CD4-positive, alpha-beta T cell treated with Interleukin-15 for 4 hours (primary cell): ENCODE measurements around the gene HCFC1R1.
"Not testable (repeated sequence)": the region's sequence is repeated elsewhere in the genome, so short reads cannot be mapped to it uniquely, and the experiment has no call there.

ENCODE experiments used
- DNase-seq: peaks from one replicate; pipeline ENCODE4 v3.0.0-alpha.2; 2020; ENCODE audit warnings: low spot score

The HCFC1R1 gene

DNA sequence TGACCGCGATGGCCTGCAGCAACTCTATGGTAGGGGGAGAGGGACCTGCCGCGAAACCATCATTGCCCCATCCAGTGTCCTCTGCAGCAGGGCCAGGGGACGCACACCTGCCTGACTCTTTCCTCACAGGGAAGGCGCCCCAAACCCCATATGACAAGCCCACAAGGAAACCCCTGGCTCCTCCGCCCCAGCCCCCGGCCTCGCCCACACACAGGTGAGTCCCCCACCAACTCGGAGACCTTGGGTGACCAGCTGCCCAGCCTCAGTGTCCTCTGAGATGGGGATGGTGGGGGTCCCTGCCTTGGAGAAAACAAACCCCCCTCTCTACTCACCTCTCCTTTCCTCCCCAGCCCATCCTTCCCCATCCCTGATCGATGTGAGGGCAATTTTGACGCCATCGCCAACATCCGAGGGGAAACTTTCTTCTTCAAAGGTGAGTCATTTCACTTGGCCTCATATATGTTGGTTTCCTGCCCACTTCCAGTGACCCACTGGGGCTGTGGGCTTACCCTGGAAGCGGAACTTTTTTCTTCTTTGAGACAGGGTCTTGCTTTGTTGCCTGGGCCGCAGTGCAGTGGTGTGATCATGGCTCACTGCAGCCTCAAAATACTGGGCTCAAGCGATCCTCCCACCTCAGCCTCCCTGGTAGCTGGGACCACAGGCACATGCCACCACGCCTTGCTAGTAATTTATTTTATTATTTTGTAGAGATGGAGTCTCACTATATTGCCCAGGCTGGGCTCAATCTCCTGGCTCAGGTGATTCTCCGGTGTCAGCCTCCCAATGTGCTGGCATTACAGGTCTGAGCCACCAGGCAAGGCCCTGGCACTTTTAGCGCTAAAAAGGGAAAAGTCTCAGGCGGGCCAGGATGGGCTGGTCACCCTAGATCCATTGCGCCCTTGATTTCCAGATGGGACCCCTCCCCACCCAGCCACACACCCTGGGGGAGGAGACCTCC lies 33.7 kb upstream of the HCFC1R1 start:
- no peak for DNase-seq

DNA sequence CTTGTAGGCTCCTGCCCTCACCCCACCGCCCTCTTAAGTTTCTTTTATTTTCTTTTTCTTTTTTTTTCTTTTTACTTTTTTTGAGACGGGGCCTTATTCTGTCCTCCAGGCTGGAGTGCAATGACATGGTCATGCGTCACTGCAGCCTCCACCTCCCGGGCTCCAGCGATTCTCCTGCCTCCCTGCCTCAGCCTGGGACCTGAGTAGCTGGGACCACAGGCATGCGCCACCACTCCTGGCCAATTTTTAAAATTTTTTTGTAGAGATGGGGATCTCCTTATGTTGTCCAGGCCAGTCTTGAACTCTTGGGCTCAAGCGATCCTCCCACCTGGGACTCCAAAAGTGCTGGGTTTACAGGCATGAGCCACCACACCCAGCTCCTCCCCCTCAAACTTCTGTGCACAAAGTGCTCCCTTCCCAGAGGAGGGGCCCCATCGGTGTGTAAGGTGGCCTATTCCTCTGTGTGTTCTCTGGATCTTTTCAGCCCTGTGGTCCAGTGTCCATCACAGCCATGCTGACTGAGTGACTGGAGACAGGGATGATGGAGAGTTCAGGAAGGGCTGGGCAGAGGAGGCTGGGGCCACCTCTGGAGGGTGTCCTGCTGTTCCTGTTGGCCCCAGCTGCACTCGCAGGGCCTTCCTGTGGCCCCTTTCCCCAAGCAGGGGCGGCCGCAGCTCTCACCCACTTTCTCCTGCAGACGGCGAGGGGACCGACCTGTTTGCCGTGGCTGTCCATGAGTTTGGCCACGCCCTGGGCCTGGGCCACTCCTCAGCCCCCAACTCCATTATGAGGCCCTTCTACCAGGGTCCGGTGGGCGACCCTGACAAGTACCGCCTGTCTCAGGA lies 32.8 kb upstream of the HCFC1R1 start:
- no peak for DNase-seq

DNA sequence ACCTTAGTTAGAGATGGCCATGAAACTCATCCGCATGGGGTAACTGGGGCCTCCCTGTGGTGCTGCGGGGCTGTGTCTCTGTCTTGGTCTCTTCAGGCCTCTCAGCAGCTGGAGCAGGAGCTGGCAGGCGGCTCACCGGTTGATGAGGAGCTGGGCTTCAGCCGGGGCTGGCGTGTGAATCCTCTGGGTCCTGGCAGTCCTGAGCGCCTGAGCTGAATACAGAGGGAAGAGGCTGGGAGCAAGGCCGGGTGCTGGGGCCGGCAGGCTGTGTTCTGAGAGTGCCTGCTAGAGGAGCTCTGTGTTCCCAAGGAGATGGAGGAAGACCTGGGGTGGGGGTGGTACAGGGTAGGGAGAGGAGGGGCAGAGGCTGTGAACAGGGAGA lies 32.0 kb upstream of the HCFC1R1 start:
- DNase-seq, result not testable (repeated sequence)

DNA sequence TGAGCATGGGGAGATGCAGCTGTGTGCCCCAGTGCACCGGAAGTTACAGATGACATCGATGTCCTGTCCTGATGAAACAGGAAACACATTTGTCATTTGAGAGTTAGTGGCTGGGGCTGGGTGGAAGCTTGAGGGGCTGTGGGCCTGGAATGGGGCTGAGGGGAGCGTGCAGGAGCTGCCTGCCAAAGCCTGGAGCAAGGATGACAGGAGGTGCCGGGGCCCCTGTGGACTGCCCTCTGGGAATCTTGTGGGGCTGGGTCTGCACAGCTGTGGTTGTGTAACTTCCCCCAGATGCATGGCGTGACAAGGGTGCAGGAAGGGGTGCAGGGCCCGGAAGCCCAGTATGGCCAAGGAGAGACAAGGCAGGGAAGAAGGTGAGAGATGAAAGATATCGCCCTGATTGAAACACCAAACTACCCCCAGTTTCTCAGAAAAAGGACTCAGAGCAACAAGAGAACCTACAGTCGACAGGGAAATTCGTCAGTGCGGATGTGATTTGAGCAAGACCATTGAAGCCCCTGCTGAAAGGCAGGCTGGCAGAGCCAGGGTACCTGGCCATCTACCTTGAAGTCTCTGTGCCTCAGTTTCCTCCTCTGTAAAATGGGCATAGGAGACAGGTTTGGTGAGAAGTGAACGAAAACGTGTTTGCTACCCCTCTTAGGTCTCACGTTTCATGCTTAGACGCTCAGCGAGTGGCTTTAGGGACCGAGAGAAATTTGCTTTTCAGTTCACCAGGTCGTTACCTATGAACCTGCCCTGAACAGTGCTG lies 31.4 kb upstream of the HCFC1R1 start:
- no peak for DNase-seq

DNA sequence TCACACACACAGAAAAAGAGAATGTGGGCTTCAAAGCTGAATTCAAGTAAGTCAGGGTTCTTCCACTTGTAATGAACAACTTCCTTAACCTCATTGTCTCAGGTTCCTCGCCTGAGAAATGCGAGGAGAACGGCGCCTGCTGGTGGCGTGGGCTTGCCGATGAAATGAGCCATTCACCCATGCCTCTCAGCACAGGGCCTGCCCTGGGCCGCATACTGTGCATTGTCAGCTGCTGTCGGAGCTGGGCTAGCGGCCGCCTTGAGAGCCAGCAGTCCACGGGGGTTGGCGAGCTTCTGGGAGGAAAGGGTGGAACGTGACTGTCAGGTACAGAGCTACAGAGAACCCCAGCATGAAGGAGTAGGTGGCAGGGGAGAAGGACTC lies 29.6 kb upstream of the HCFC1R1 start:
- DNase-seq, result not testable (repeated sequence)

DNA sequence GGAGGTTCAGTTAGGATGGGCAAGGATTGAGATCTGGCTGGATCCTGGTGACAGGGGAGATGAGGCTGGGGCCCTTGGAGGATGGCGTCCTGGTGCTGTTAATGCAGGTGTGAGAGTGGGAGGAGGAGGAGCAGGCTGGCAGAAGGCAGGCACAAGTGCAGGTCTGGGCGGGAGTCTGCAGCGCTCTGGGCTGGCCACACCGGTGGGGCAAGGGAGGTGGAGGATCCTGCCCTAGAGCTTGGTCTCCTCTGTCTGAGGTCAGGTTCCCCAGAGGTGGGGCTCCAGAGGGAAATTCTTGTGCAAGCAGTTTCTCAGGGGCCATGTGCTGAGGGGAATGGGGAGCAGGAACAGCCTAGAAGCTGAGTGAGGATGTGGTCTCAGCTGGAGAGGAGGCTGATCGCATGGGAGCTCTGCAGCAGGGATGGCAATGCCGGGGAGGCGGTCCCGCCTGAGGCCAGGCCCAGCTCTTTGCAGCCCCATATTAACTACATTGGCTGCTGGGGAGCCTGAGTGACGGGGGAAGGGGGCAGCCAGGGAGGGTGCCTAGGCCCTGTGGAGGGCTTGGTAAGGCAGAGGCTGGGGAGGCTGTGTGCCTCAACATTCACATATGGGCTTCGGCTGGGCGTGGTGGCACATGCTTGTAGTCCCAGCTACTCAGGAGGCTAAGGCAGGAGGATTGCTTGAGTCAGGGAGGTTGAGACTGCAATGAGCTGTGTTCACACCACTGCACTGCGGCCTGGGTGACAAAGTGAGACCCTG lies 29.0 kb upstream of the HCFC1R1 start:
- not testable (repeated sequence) for DNase-seq

DNA sequence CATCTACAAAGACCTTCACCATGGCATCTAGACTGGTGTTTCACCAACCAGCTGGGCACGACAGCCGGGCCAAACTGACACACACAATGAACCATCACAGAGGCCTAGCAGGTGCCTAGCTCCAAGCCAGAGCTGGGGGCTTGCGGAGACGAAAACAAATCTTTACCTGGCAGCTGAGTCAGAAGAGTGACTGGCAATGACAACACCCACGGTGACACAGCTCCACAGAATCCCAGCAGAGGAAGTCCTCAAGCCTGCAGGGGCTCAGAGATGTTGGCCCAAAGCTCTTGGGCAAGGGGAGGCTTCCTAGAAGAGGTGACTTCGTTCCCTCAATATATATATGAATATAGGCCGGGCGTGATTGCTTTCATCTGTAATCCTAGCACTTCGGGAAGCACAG lies 27.8 kb upstream of the HCFC1R1 start:
- no peak for DNase-seq

DNA sequence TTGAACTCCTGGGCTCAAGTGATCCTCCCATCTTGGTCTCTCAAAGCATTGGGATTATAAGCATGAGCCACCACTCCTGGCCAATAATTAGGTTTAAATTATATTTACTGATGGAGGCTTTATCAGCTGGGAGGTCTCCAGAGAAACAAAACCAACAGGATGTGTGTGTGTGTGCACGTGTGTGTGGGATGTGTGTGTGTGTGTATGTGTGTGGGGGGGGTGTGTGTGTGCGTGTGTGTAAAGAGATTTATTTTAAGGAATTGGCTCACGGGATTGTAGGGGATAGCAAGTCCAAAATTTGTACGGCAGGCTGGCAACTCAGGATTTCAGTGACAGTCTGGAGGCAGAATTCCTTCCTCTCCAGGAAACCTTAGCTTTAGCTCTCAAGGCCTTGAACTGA lies 27.3 kb upstream of the HCFC1R1 start:
- DNase-seq, result no peak

DNA sequence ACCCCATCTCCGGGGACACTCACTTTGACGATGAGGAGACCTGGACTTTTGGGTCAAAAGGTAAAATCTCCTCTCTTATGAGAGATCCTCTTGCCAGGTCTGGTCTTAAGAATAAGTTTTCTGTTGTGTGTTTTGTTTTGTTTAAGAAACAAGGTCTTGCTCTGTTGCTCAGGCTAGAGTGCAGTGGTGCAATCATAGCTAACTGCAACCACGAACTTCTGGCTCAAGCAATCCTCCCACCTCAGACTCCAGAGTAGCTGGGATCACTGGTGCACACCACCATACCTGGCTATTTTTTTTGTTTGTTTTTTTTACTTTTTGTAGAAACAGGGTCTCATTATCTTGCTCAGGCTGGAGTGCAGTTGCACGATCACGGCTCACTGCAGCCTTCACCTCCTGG lies 26.7 kb upstream of the HCFC1R1 start:
- DNase-seq, result no peak

DNA sequence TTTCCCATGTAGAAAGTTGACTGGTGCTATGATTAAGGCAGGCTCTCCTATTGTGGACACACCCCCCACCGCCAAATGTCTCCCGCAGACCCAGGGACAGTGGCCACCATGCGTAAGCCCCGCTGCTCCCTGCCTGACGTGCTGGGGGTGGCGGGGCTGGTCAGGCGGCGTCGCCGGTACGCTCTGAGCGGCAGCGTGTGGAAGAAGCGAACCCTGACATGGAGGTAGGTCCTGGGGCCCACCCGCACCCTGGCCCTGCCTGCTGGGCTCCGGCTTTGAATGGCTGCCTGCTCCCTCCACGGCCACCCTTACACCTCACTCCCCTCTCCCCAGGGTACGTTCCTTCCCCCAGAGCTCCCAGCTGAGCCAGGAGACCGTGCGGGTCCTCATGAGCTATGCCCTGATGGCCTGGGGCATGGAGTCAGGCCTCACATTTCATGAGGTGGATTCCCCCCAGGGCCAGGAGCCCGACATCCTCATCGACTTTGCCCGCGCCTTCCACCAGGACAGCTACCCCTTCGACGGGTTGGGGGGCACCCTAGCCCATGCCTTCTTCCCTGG lies 26.3 kb upstream of the HCFC1R1 start:
- no peak for DNase-seq

DNA sequence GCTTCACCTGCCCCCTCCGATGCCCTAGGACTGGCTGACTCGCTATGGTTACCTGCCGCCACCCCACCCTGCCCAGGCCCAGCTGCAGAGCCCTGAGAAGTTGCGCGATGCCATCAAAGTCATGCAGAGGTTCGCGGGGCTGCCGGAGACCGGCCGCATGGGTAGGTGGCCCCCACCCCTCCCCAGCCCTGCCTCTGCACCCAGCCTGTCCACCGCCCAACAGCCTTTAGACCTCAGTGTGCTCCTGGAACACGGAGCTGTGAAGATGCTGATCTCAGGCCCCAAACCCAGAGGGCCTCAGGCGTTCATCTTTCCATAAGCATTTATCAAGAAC lies 23.6 kb upstream of the HCFC1R1 start:
- no peak for DNase-seq

DNA sequence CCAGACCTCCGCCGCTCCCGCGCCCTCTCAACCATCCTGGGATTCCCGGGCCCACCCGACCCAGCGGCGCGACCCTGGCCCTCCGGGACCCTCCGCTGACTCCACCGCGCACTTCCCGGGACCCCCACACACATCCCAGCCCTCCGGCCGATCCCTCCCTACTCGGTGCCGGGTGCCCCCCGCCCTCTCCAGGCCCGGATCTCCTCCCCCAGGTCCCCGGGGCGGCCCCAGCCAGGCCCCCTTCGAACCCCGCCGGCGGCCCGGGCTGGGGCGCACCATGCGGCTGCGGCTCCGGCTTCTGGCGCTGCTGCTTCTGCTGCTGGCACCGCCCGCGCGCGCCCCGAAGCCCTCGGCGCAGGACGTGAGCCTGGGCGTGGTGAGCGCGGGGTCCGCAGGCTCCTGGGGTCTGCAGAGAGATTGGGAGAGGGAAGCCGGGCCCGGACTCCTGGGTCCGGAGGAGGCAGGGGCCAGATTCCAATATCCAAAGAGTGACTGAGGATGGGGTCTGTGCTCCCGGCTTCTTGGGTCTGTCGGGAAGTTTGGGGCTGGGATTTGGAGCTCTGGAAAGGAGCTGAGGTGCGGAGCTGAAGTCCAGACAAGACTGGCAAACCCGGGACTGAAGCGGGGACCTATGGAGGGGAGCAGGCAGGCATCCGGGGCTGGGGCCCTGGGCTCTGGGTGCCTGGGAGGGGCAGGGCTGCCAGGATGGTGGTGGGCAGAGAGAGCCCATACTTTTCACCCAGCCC lies 23.1 kb upstream of the HCFC1R1 start:
- no peak for DNase-seq

DNA sequence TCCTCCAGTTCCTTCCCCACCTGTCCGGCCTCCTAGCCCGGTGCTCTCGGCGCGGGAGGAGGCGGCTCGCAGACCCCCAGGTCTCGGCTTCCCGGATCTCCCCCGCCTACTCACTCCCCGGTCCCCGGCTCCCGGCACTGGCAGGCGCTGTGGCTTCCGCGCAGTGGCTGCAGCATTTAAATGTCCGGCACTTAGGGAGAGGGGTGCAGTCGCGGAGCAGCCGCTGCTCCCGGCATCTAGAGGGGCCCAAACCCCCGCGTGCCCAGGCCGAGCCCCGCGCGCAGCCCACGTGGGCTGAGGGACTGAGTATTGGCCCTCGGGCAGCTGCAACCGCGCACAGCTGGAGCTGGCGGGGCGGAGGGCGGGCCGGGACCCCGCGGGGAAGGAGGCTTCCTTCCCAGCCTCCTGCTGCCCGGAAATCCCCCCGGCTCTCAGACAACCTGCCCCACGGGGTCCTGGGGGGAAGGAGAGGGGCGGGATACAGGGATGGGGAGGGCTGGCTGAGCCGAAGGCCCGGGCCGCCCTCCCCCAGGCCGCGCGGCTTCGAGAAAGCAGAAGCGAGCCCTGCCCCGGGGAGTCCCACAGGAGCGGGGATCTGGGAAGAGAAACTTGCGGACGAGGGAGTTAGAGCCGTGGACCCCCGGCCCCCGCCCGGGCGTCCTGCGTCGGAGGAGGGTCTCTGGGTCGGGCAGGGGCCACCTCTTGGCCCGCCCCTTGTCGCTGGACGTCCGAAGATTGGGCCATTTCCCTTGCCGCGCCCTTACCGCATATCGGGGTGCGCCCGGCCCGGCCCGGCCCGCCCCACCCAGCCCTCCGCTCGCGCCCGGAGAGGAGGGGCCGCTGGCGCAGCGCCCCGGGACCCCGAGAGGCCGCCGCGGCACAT lies 22.3 kb upstream of the HCFC1R1 start, which contains the start of gene MMP25:
TSS of gene MMP25 (plus strand) at position 804 of the 883 bp plus-strand sequence. CDS start 357 bp downstream, outside the sequence.
- DNase-seq, result no peak

DNA sequence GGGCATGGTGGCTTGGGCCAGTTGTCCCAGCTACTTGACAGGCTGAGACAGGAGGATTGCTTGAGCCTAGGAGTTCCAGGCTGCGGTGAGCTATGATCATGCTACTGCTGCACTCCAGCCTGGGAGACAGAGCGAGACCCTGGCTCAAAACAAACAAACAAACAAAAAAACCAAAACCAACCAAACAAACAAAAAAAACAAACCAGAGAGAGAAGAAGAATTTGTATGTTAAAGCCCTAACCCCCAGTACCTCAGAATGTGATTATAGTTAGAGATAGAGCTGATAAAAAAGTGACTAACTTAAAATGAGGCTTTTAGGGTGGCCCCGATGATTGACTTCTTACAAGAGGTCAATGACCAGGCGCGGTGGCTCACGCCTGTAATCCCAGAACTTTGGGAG lies 21.0 kb upstream of the HCFC1R1 start:
- DNase-seq, result no peak

DNA sequence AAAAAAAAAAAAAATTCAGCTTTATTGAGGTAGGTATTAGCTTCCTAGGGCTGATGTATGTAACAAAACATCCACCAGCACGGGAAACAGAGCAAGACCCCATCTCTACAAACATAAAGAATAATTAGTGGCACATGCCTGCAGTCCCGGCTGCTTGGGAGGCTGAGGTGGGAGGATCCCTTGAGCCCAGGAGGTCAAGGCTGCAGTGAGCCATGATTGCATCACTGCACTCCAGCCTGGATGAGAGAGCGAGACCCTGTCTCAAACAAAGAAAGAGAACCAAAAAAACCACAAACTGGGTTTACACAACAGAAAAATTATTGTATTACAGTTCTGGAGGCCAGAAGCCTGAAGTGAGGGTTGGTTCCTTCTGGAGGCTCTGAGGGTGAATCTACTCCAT lies 18.6 kb upstream of the HCFC1R1 start:
- DNase-seq, result no peak

DNA sequence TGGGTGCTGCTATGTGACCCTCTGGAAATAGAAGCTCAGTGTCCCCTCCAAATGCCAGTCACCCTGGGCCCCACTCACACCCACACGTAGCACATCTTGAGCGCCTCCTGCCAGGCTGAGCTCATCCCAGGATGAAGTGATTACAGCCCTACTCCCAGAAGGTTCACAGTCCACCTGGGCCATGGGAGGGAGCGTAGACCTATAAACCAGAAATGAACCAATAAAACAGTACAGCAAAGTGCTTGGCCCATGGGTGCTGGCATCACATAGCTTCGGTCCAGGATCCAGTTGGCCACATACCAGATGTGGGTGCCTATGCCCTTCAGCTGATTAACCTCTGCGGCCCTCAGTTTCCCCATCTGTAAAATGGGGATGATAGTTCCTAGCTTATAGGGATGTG lies 15.2 kb upstream of the HCFC1R1 start:
- no peak for DNase-seq

DNA sequence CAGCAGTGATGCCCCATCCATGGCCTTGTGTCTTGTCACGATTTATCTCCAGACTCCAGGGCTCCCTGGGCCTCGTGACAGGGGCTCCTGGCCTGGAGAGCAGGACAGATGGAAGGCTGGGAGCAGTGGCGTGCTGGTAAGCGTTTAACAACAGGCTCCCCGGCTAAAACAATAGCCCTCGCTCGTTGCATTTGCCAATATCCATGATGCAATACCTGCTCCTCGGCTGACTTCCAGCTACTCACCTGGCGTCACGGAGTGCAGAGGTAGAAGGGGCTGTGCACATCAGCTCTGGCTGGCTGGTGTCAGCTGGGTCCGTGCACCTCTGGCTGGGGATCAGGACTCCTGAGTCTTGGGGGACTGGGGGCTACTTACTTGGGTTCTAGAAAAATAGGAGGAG lies 14.5 kb upstream of the HCFC1R1 start:
- DNase-seq, result no peak

DNA sequence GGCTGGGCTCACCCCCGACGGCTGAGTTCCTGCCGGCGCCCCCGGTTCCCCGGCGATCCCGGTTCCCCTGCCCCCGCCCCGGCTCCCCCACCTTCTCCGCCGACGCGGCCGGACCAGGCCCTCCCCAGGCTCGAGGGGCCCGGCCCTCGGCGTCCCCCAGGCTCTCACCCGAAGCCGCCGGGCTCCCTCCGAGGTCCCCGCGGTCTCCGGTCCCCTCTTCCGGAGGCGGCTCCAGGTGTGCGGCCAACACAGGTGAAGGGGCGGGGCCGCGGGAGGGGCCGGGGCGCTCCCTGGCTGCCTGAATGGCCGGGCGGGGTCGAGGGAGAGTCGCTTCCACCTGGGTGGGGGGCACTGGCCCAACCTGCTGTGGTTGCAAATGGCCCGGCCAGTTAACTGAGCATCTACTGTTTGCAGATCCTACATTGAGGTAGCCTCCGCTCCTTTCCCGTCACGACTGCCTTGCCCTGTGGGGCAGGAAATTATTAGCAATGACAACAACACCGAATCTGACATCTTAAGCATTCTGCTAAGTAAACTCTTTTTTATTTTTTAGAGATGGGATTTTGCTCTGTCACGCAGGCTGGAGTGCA lies 13.1 kb upstream of the HCFC1R1 start, which contains the start of gene BICDL2:
TSS of gene BICDL2 (minus strand) at position 219 of the 590 bp plus-strand sequence. CDS start 1,448 bp downstream, outside the sequence.
- DNase-seq, result no peak
